Breast epithelium (tissue), 3 donors: ENCODE data around the gene TMEM171.

ENCODE experiments used
- POLR2A ChIP-seq: fragments of 450-650 bp; IDR thresholded peaks from one replicate; pipeline ENCODE4 v1.6.1; 2016; ENCODE audit warnings: antibody characterized with exemption, mild to moderate bottlenecking, moderate library complexity
- POLR2AphosphoS5 ChIP-seq, 3 donors: sonication (generic); formaldehyde crosslinking; IDR thresholded peaks; one replicate each; pipeline ENCODE4 v1.6.1; 2017; ENCODE audit warnings: antibody characterized with exemption in 3 of 3
- TF ChIP-seq, protein P1 (sequence below), 3 donors: fragments of 450-650 bp; IDR thresholded peaks; one replicate each; pipeline ENCODE4 v1.5.1; 2016 to 2017; ENCODE audit warnings: antibody characterized with exemption in 3 of 3, mild to moderate bottlenecking in 3 of 3, moderate library complexity in 3 of 3

DNA sequence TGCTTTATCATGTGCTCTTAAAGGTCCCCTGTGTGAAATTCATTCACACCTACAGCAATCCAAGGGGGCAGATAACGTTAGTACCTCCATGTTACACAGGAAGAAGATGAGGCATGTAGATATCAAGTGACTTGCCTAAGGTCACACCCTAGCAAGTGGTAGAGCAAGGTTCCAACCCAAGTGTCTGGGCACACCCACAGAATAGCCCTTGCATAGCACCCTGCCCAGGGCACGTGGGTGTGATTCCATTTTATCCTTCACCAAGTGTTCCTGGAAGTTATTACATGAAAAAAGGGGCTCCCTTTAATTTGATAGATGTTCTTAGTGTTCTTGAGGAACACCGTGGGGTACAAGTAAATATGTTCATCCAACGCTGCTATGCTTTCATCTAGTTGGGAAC is 4.9 kb downstream of the TMEM171 start:
- TF ChIP-seq POLR2AphosphoS5 (IDR thresholded peaks at IDR 0.05) (no peak), POLR2A (no peak)
- TF ChIP-seq, protein P1, sequence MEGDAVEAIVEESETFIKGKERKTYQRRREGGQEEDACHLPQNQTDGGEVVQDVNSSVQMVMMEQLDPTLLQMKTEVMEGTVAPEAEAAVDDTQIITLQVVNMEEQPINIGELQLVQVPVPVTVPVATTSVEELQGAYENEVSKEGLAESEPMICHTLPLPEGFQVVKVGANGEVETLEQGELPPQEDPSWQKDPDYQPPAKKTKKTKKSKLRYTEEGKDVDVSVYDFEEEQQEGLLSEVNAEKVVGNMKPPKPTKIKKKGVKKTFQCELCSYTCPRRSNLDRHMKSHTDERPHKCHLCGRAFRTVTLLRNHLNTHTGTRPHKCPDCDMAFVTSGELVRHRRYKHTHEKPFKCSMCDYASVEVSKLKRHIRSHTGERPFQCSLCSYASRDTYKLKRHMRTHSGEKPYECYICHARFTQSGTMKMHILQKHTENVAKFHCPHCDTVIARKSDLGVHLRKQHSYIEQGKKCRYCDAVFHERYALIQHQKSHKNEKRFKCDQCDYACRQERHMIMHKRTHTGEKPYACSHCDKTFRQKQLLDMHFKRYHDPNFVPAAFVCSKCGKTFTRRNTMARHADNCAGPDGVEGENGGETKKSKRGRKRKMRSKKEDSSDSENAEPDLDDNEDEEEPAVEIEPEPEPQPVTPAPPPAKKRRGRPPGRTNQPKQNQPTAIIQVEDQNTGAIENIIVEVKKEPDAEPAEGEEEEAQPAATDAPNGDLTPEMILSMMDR (IDR thresholded peaks at IDR 0.05): no peak
